Renal cortex interstitium (tissue), 3 donors: ENCODE results near the gene SARNP. TPM values are rescaled to one million over a fixed set of nuclear protein-coding genes. Genes with fewer than 3 reads are reported as not detected.

ENCODE experiments used
- polyA plus RNA-seq, 3 donors: library from polyadenylated mRNA; unstranded; fragments of 120-200 nt; gene quantifications; one replicate each; pipeline ENCODE4 v1.2.1, GENCODE V29; 2013; ENCODE audit not compliant: insufficient read length in 3 of 3

SARNP gene
- polyA plus RNA-seq, 3 donors = 97.2 to 143 (median 119) TPM

Other genes with a start within 250 kb of the SARNP start
- gene OR2AP1, start 245.3 kb downstream of the SARNP start, polyA plus RNA-seq = not detected
- gene OR10P1, start 180.8 kb downstream of the SARNP start, polyA plus RNA-seq = not detected
- gene ITGA7, start 109.8 kb downstream of the SARNP start, polyA plus RNA-seq = 10 to 100 TPM; 23.7 to 45.7 (median 44.0) TPM
- 100 to 1,000 TPM; 102 to 143 (median 110) TPM for gene BLOC1S1, start 101.7 kb downstream of the SARNP start, polyA plus RNA-seq
- gene RDH5, start 97.3 kb downstream of the SARNP start, polyA plus RNA-seq = 10 to 100 TPM; 22.5 to 46.1 (median 24.5) TPM
- gene CD63, start 88.7 kb downstream of the SARNP start, polyA plus RNA-seq = 100 to 1,000 TPM; 647 to 692 (median 648) TPM
- 10 to 100 TPM; 19.5 to 25.6 (median 20.6) TPM for gene GDF11, start 74.6 kb downstream of the SARNP start, polyA plus RNA-seq
- gene ORMDL2, start 317 bp upstream of the SARNP start, polyA plus RNA-seq = 10 to 100 TPM; 33.7 to 34.7 (median 34.0) TPM
- 10 to 100 TPM; 40.3 to 46.0 (median 41.7) TPM for gene DNAJC14, start 11.9 kb upstream of the SARNP start, polyA plus RNA-seq
- gene MMP19, start 25.2 kb upstream of the SARNP start, polyA plus RNA-seq = 1 to 10 TPM in 1 of 3 donors, under 1 TPM in 2; 0.68 to 1.4 (median 0.72) TPM
- gene PYM1, start 110.2 kb upstream of the SARNP start, polyA plus RNA-seq = 10 to 100 TPM; 32.3 to 40.0 (median 37.5) TPM
- 10 to 100 TPM; 15.5 to 22.8 (median 19.9) TPM for gene DGKA, start 113.4 kb upstream of the SARNP start, polyA plus RNA-seq
- 1 to 10 TPM; 3.1 to 5.3 (median 3.4) TPM for gene PMEL, start 148.3 kb upstream of the SARNP start, polyA plus RNA-seq
- gene CDK2, start 149.1 kb upstream of the SARNP start, polyA plus RNA-seq = 10 to 100 TPM; 59.1 to 65.3 (median 64.1) TPM
- 100 to 1,000 TPM; 148 to 170 (median 158) TPM for gene RAB5B, start 156.4 kb upstream of the SARNP start, polyA plus RNA-seq
- gene SUOX, start 179.6 kb upstream of the SARNP start, polyA plus RNA-seq = 10 to 100 TPM; 43.0 to 54.2 (median 47.8) TPM
- gene IKZF4, start 203.3 kb upstream of the SARNP start, polyA plus RNA-seq = 10 to 100 TPM; 16.5 to 21.1 (median 16.6) TPM
- gene RPS26, start 224.2 kb upstream of the SARNP start, polyA plus RNA-seq = 100 to 1,000 TPM; 121 to 498 (median 375) TPM